B cell (primary cell): Measurements from ENCODE around the gene TCFL5. TPM values are rescaled to one million over a fixed set of nuclear protein-coding genes. Genes with fewer than 3 reads are reported as not detected.

Experiments
- ATAC-seq: fragments of 200-7000 bp; cut with Tn5 transposase; one replicate; pipeline ENCODE4 v1.10.0; 2021; ENCODE audit warnings: low read depth, mild to moderate bottlenecking, moderate number of reproducible peaks, moderate library complexity
- CTCF ChIA-PET: fragments of 350-600 bp; sonication (Branson Sonifier 250); formaldehyde crosslinking; loops from one replicate; lab custom pipeline; 2021; ENCODE audit warnings: antibody characterized with exemption, inconsistent platforms; lab: Charles Lee
- POLR2A ChIA-PET: fragments of 350-600 bp; sonication (Branson Sonifier 250); formaldehyde crosslinking; loops from one replicate; lab custom pipeline; 2021; ENCODE audit warnings: antibody characterized with exemption; lab: Charles Lee
- DNase-seq: peaks from one replicate; pipeline ENCODE4 v3.0.0; 2013
- H2AFZ ChIP-seq: 2 replicates; pipeline ENCODE4 v1.6.1; 2012; ENCODE audit warnings: mild to moderate bottlenecking, low read depth, low read length; ENCODE audit not compliant: insufficient read depth, poor library complexity, severe bottlenecking
- H3K27ac ChIP-seq, 2 donors: 1 replicate in 1 of 2; 2 replicates in 1 of 2; pipeline ENCODE4 v1.5.1; 2012 to 2013; ENCODE audit warnings: low read length in 2 of 2, mild to moderate bottlenecking in 2 of 2, moderate library complexity in 1 of 2
- H3K27me3 ChIP-seq, 4 experiments: fragments of 200-600 bp in 1 of 4; sonication (generic) in 1 of 4; replicated peaks in 1 of 4; 1 replicate in 2 of 4; 2 replicates in 2 of 4; pipeline versions ENCODE4 v1.6.1 to v1.7.0; 2013 to 2016; ENCODE audit warnings: low read length in 3 of 4, mild to moderate bottlenecking in 2 of 4, mixed read lengths in 1 of 4, moderate library complexity in 1 of 4; ENCODE audit not compliant: insufficient read depth in 4 of 4, control insufficient read depth in 3 of 4; ENCODE audit errors: control extremely low read depth in 1 of 4
- H3K36me3 ChIP-seq, 2 experiments: replicated peaks in 1 of 2; 1 replicate in 1 of 2; 2 replicates in 1 of 2; pipeline versions ENCODE4 v1.6.1 to v1.7.1; 2013; ENCODE audit warnings: low read length in 1 of 2; ENCODE audit not compliant: insufficient read depth in 2 of 2, control insufficient read depth in 1 of 2; ENCODE audit errors: control extremely low read depth in 1 of 2, extremely low read depth in 1 of 2
- H3K4me1 ChIP-seq, 2 donors: fragments of 200-600 bp in 1 of 2; sonication (generic) in 1 of 2; 1 replicate in 1 of 2; 2 replicates in 1 of 2; pipeline versions ENCODE4 v1.5.1 to v1.6.1; 2013 to 2017; ENCODE audit warnings: low read length in 2 of 2; ENCODE audit not compliant: control insufficient read depth in 2 of 2, insufficient read depth in 2 of 2
- H3K4me2 ChIP-seq: replicated peaks from 2 replicates; pipeline ENCODE3; 2012; ENCODE audit warnings: mild to moderate bottlenecking, low read depth, low read length; ENCODE audit not compliant: poor library complexity, severe bottlenecking
- H3K4me3 ChIP-seq, 5 experiments: fragments of 200-600 bp in 1 of 5; sonication (generic) in 1 of 5; 1 replicate in 3 of 5; 2 replicates in 2 of 5; pipeline versions ENCODE4 v1.5.1 to v1.7.0; 2011 to 2016; ENCODE audit warnings: low read length in 4 of 5, mild to moderate bottlenecking in 4 of 5, low read depth in 2 of 5, control low read depth in 1 of 5, moderate library complexity in 1 of 5; ENCODE audit not compliant: insufficient read depth in 1 of 5; ENCODE audit errors: control extremely low read depth in 1 of 5, extremely low read depth in 1 of 5
- H3K79me2 ChIP-seq: fragments of 200-600 bp; sonication (generic); one replicate; pipeline ENCODE4 v1.6.0; 2016; ENCODE audit warnings: low read length; ENCODE audit not compliant: control insufficient read depth, insufficient read depth
- H3K9ac ChIP-seq: fragments of 200-600 bp; sonication (generic); 2 replicates; pipeline ENCODE4 v1.6.1; 2017; ENCODE audit warnings: mild to moderate bottlenecking, low read length, moderate library complexity
- H3K9me3 ChIP-seq, 3 donors: one replicate each; pipeline versions ENCODE4 v1.6.1 to v1.7.1; 2013; ENCODE audit warnings: low read length in 2 of 3; ENCODE audit not compliant: control insufficient read depth in 2 of 3, insufficient read depth in 1 of 3; ENCODE audit errors: control extremely low read depth in 1 of 3
- H4K20me1 ChIP-seq: 2 replicates; pipeline ENCODE4 v1.6.0; 2012; ENCODE audit warnings: mild to moderate bottlenecking, low read length; ENCODE audit not compliant: insufficient read depth, control insufficient read depth, poor library complexity, severe bottlenecking
- H3K27ac Mint-ChIP-seq: one replicate; pipeline ENCODE4 v1.8.0; 2021; ENCODE audit warnings: mixed read lengths
- H3K27me3 Mint-ChIP-seq: one replicate; pipeline ENCODE4 v1.8.0; 2021; ENCODE audit warnings: mixed read lengths
- H3K4me1 Mint-ChIP-seq: one replicate; pipeline ENCODE4 v1.8.0; 2021; ENCODE audit warnings: mixed read lengths
- H3K4me3 Mint-ChIP-seq: one replicate; pipeline ENCODE4 v1.8.0; 2021; ENCODE audit warnings: mixed read lengths
- H3K9me3 Mint-ChIP-seq: one replicate; pipeline ENCODE4 v1.8.0; 2022; ENCODE audit warnings: mixed read lengths; ENCODE audit not compliant: insufficient read depth
- CTCF ChIP-seq: fragments of 200-600 bp; IDR thresholded peaks from one replicate; pipeline ENCODE4 v1.8.0; 2022; ENCODE audit warnings: antibody characterized with exemption, mild to moderate bottlenecking
- EZH2 ChIP-seq: IDR thresholded peaks from 2 replicates; pipeline ENCODE4 v1.6.1; 2012; ENCODE audit warnings: borderline replicate concordance, low read depth, mild to moderate bottlenecking, moderate library complexity, low read length; ENCODE audit not compliant: insufficient read depth, poor library complexity, severe bottlenecking
- WGBS: methylation state at CpG from one replicate; pipeline ENCODE4 v1.1.5; 2013; ENCODE audit warnings: missing lambda C conversion rate; ENCODE audit not compliant: insufficient coverage; 5-methylcytosine and 5-hydroxymethylcytosine counted together
- intact Hi-C: fragments of 100-400 bp; cut with micrococcal nuclease; formaldehyde crosslinking; loops from one replicate; pipeline ENCODE4 v1.10.0; 2022
- polyA plus RNA-seq: library from polyadenylated mRNA; depleted of rRNA; stranded (reverse); fragments of >200 nt; gene quantifications from 2 replicates; pipeline ENCODE4 v1.2.3, GENCODE V29; 2012
- total RNA-seq, 2 donors: library from RNA; stranded (reverse); fragments of 120-200 nt in 1 of 2; gene quantifications; 1 replicate in 1 of 2; 2 replicates in 1 of 2; pipeline versions ENCODE4 v1.2.3 to v1.2.4, GENCODE V29; 2013 to 2022

TCFL5 gene
- total and polyA plus RNA-seq, 2 donors (not counting 1 experiment from before 2014, with no cell fraction given), result 2.0 to 16.2 TPM

- Mint-ChIP-seq H3K27me3 (no peaks in the 10 kb centered on the region), H3K9me3 (no peaks in the 10 kb centered on the region), H3K4me3 (no peak overlapping the region), H3K27ac (no peak overlapping the region), H3K4me1 (peaks cover 32% of the 10 kb centered on the region)
- intact Hi-C loops, result no loop called here
- no peaks in the 10 kb centered on the region for H3K9me3 ChIP-seq
- peaks cover 46 to 53% of the 10 kb centered on the region in 2 donors for H3K4me1 ChIP-seq
- no peak for TF ChIP-seq EZH2
- TF ChIP-seq CTCF, result no peak
- H2AFZ ChIP-seq, result no peak overlapping the region
- H3K4me3 ChIP-seq, result no peak overlapping the region
- no peaks in the 10 kb centered on the region for H3K27me3 ChIP-seq
- POLR2A ChIA-PET, result no interaction called here
- DNase-seq (peak; percentile 12), ATAC-seq (no peak)
- WGBS, result 94% methylated on average over 25 of the region's 29 CpGs
- no peak overlapping the region for H3K27ac ChIP-seq
- H3K4me2 ChIP-seq, result no peak overlapping the region
- H3K36me3 ChIP-seq, result no peaks in the 10 kb centered on the region
- H3K79me2 ChIP-seq, result no peaks in the 10 kb centered on the region
- peaks cover 4% of the 10 kb centered on the region for H4K20me1 ChIP-seq
- no peak overlapping the region for H3K9ac ChIP-seq
- CTCF ChIA-PET, result no interaction called here
Measured at GRCh38 chr20:62828511-62829230, 33.0 kb downstream of the TCFL5 start.

GRCh38 chr20:62828051-62828450 lies 33.6 kb downstream of the TCFL5 start:
- WGBS, result 90% methylated on average over 6 of the region's 9 CpGs
- no peaks in the 10 kb centered on the region for H3K36me3 ChIP-seq
- H3K9me3 ChIP-seq, result no peaks in the 10 kb centered on the region
- H3K4me3 Mint-ChIP-seq, result no peak overlapping the region
- H4K20me1 ChIP-seq, result peaks cover 4% of the 10 kb centered on the region
- H3K4me1 Mint-ChIP-seq, result peaks cover 30% of the 10 kb centered on the region
- H3K27ac ChIP-seq, result no peak overlapping the region
- H3K9me3 Mint-ChIP-seq, result no peaks in the 10 kb centered on the region
- CTCF ChIA-PET, result no interaction called here
- no peak overlapping the region for H3K4me2 ChIP-seq
- no peak overlapping the region for H3K9ac ChIP-seq
- H3K4me3 ChIP-seq, result no peak overlapping the region
- no peaks in the 10 kb centered on the region for H3K27me3 Mint-ChIP-seq
- DNase-seq (no peak), ATAC-seq (no peak)
- no peak overlapping the region for H3K27ac Mint-ChIP-seq
- POLR2A ChIA-PET, result no interaction called here
- no peaks in the 10 kb centered on the region for H3K27me3 ChIP-seq
- H2AFZ ChIP-seq, result no peak overlapping the region
- no peaks in the 10 kb centered on the region for H3K79me2 ChIP-seq
- TF ChIP-seq CTCF (no peak), EZH2 (no peak)
- H3K4me1 ChIP-seq, result peaks cover 45 to 51% of the 10 kb centered on the region in 2 donors
- intact Hi-C loops, result no loop called here
